HepG2 (cell line): ENCODE measurements around the gene TCF20. TPM values are rescaled to one million over a fixed set of nuclear protein-coding genes. Genes with fewer than 3 reads are reported as not detected.

Experiments used
- ATAC-seq: fragments of 200-7000 bp; cut with Tn5 transposase; 3 replicates; pipeline ENCODE4 v1.9.1; 2020; ENCODE audit warnings: mild to moderate bottlenecking, moderate library complexity
- BruUV-seq: library from RNA; stranded (reverse); fragments of 400-500 nt; replicated peaks from 2 replicates; lab custom pipeline; 2021; lab: Mats Ljungman, UMichigan
- CTCF ChIA-PET: fragments of 300-600 bp; formaldehyde crosslinking; extraction: SDS; loops from one replicate; lab custom pipeline; 2021; ENCODE audit warnings: low total read pairs, inconsistent platforms, low intra/inter-chr PET ratio; lab: Yijun Ruan, JAX
- POLR2A ChIA-PET: fragments of 350-600 bp; sonication (Branson Sonifier 250); formaldehyde crosslinking; loops from one replicate; lab custom pipeline; 2020; ENCODE audit warnings: antibody characterized with exemption, inconsistent platforms; lab: Yijun Ruan, JAX
- DNase-seq: peaks from one replicate; pipeline ENCODE4 v3.0.0-alpha.2; 2015; ENCODE audit warnings: low spot score
- FAIRE-seq: peaks from 3 replicates; lab custom pipeline; 2011; peaks lifted over from hg19 to GRCh38; lab: Jason Lieb, UNC
- H2AFZ ChIP-seq: one replicate; pipeline ENCODE4 v1.6.1; 2011; ENCODE audit warnings: low read length, inconsistent platforms
- H3K27ac ChIP-seq: fragments of 300-600 bp; 3 replicates; pipeline ENCODE4 v1.8.0; 2011; ENCODE audit warnings: mixed run types, mild to moderate bottlenecking, mixed read lengths, low read length, inconsistent platforms; ENCODE audit not compliant: insufficient read depth; ENCODE audit errors: extremely low read length
- H3K27me3 ChIP-seq, 2 experiments: fragments of 200-600 bp in 1 of 2; 2 replicates in 1 of 2; 3 replicates in 1 of 2; pipeline versions ENCODE4 v1.6.0 to v1.8.0; 2011; ENCODE audit warnings: low read length in 2 of 2, mild to moderate bottlenecking in 2 of 2, moderate library complexity in 2 of 2, inconsistent platforms in 1 of 2; ENCODE audit not compliant: insufficient read depth in 2 of 2, control insufficient read depth in 1 of 2
- H3K36me3 ChIP-seq, 2 experiments: fragments of 200-600 bp in 1 of 2; replicated peaks in 1 of 2; 2 replicates in 1 of 2; 3 replicates in 1 of 2; pipeline versions ENCODE4 v1.5.1 to v1.8.0; 2011; ENCODE audit warnings: low read length in 2 of 2, inconsistent platforms in 1 of 2; ENCODE audit not compliant: insufficient read depth in 2 of 2, control insufficient read depth in 1 of 2
- H3K4me1 ChIP-seq: 2 replicates; pipeline ENCODE4 v1.5.1; 2012; ENCODE audit warnings: low read length, inconsistent platforms; ENCODE audit not compliant: insufficient read depth
- H3K4me2 ChIP-seq: 2 replicates; pipeline ENCODE4 v1.6.0; 2011; ENCODE audit warnings: low read depth, low read length, inconsistent platforms
- H3K4me3 ChIP-seq, 3 experiments: fragments of 200-600 bp in 1 of 3; sonication (generic), shearing (Covaris generic) in 1 of 3; replicated peaks in 1 of 3; 2 replicates each; pipeline ENCODE4 v1.5.1; 2011 to 2016; ENCODE audit warnings: low read length in 3 of 3, inconsistent platforms in 2 of 3, low read depth in 2 of 3, mild to moderate bottlenecking in 2 of 3, control low read depth in 1 of 3, mixed read lengths in 1 of 3; ENCODE audit not compliant: insufficient read depth in 1 of 3
- H3K79me2 ChIP-seq: one replicate; pipeline ENCODE4 v1.6.1; 2011; ENCODE audit warnings: low read length, inconsistent platforms; ENCODE audit not compliant: insufficient read depth
- H3K9ac ChIP-seq: 2 replicates; pipeline ENCODE4 v1.6.0; 2011; ENCODE audit warnings: mild to moderate bottlenecking, low read depth, low read length, inconsistent platforms; ENCODE audit not compliant: insufficient read depth
- H3K9me3 ChIP-seq: 2 replicates; pipeline ENCODE4 v1.5.1; 2012; ENCODE audit warnings: mild to moderate bottlenecking, low read length
- H4K20me1 ChIP-seq: 2 replicates; pipeline ENCODE4 v1.6.0; 2011; ENCODE audit warnings: inconsistent platforms, mild to moderate bottlenecking, low read length, moderate library complexity; ENCODE audit not compliant: insufficient read depth
- BHLHE40 ChIP-seq: IDR thresholded peaks from 2 replicates; pipeline ENCODE4 v1.6.1; 2011; ENCODE audit warnings: low read length, improper control_type of control experiment
- FOXC1 ChIP-seq: sonication (generic); formaldehyde crosslinking; IDR thresholded peaks from 2 replicates; pipeline ENCODE4 v1.8.0; 2022; ENCODE audit warnings: mild to moderate bottlenecking, missing genetic modification reagents, borderline replicate concordance
- HNRNPK ChIP-seq: fragments of 200-400 bp; formaldehyde crosslinking; IDR thresholded peaks from 2 replicates; pipeline ENCODE4 v1.6.1; 2018; ENCODE audit warnings: low read length, low read depth, moderate library complexity, mild to moderate bottlenecking; ENCODE audit not compliant: poor library complexity, severe bottlenecking
- PCBP1 ChIP-seq: fragments of 200-400 bp; formaldehyde crosslinking; IDR thresholded peaks from 2 replicates; pipeline ENCODE4 v1.6.1; 2017; ENCODE audit warnings: mild to moderate bottlenecking, low read depth, low read length, borderline replicate concordance
- SAFB2 ChIP-seq: sonication (generic); formaldehyde crosslinking; IDR thresholded peaks from 2 replicates; pipeline ENCODE4 v1.5.1; 2020; ENCODE audit warnings: missing genetic modification reagents, low read depth, mild to moderate bottlenecking, borderline replicate concordance
- TCF7 ChIP-seq: sonication (generic); IDR thresholded peaks from 2 replicates; pipeline ENCODE4 v1.6.1; 2016; ENCODE audit warnings: antibody characterized with exemption, low read depth
- WGBS: methylation state at CpG from one replicate; pipeline ENCODE4 v1.1.6; 2017; ENCODE audit warnings: low lambda C conversion rate; 5-methylcytosine and 5-hydroxymethylcytosine counted together
- in situ Hi-C: cut with HindIII; loops from 2 replicates; pipeline ENCODE4 v1.10.0; 2017; ENCODE audit warnings: low pct_unique_long_range_greater_than_20kb; ENCODE audit not compliant: extremely low pct_ligation_motif_present
- intact Hi-C: fragments of 100-400 bp; cut with micrococcal nuclease; formaldehyde crosslinking; loops from one replicate; pipeline ENCODE4 v1.10.0; 2022; ENCODE audit not compliant: unreplicated experiment
- polyA plus RNA-seq, 8 experiments: library from polyadenylated mRNA; depleted of rRNA in 3 of 8; stranded (reverse) in 7 of 8; unstranded in 1 of 8; fragments of >200 nt; fragmentation: Illumina TruSeq in 4 of 8; extraction: Trizol in 4 of 8; gene quantifications; 2 replicates each; pipeline versions ENCODE4 v1.2.1 to v1.2.3, GENCODE V29; 2011 to 2016; ENCODE audit warnings: low read depth in 4 of 8, missing spikeins in 1 of 8, mixed read lengths in 1 of 8; ENCODE audit not compliant: insufficient read depth in 1 of 8
- total RNA-seq, 5 experiments: library from RNA; depleted of rRNA; stranded (reverse); fragments of >200 nt; fragmentation: Illumina TruSeq; extraction: Trizol; gene quantifications; 2 replicates each; pipeline ENCODE4 v1.2.3, GENCODE V29; 2016; ENCODE audit warnings: low read depth in 1 of 5
- TF ChIP-seq, protein P1 (sequence below), 2 experiments: sonication (generic) in 1 of 2; formaldehyde crosslinking in 1 of 2; IDR thresholded peaks; 2 replicates each; pipeline versions ENCODE4 v1.5.1 to v1.6.1; 2011 to 2020; ENCODE audit warnings: borderline replicate concordance in 1 of 2, low read depth in 1 of 2, low read length in 1 of 2, mild to moderate bottlenecking in 1 of 2, missing genetic modification reagents in 1 of 2, moderate library complexity in 1 of 2
- TF ChIP-seq, protein P2 (sequence below): sonication (generic); formaldehyde crosslinking; IDR thresholded peaks from 2 replicates; pipeline ENCODE4 v1.4.0; 2020; ENCODE audit warnings: missing genetic modification reagents, borderline replicate concordance
- TF ChIP-seq, protein P3 (sequence below): sonication (generic); formaldehyde crosslinking; IDR thresholded peaks from 2 replicates; pipeline ENCODE4 v1.5.0; 2020; ENCODE audit warnings: mild to moderate bottlenecking, missing genetic modification reagents

TCF20 gene
- total and polyA plus RNA-seq, 2 of the 13 experiments (the other 11 are each of a cell fraction or from before 2014, with no cell fraction given) = 12.8 to 23.7 TPM

DNA sequence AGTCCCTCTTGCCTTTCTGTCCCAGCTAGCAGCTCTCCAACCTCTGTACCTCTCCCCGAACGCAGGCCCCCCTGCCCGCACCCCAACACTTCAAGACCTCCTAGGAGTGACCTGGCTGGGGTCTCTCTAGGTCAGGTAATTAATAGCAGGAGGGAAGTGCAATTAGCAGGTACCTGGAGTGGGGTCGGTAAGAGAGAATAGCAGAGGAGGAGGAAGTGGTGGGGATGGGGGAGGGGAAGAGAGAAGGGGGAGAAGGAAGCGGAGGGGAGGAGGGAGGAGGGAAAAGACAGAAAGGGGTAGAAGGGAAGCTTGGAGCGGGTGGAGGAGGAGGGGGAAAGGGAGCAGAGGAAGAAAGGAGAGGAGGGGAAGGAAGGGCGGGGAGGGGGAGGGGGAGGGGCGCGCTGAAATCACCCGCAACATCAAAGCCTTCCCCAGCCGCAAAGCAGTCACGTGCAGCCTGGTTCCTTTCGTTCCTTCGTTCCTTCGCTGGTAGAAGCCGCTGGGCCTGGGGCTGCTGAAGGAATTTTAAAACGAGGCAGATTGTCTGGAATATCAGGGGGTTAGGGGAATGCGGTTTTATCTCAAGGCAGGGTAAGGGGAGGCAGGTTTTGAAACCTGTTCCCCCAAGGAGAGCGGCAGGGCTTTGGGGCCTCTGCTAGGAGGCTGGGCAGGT, 29.3 kb upstream of the TCF20 start:
- no peaks in the 10 kb centered on the region for H3K36me3 ChIP-seq
- H3K79me2 ChIP-seq = no peaks in the 10 kb centered on the region
- H3K4me1 ChIP-seq = peaks cover 67% of the 10 kb centered on the region
- no peaks in the 10 kb centered on the region for H3K9me3 ChIP-seq
- no peak overlapping the region for H3K27ac ChIP-seq
- intact Hi-C loops (no loop called here), in situ Hi-C loops (no loop called here)
- no peak overlapping the region for H3K9ac ChIP-seq
- peaks cover 6% of the 10 kb centered on the region; the same call in 1 of the 2 replicates for H4K20me1 ChIP-seq
- no peak for DNase-seq
- POLR2A ChIA-PET = no interaction called here
- no TSS peak for BruUV-seq
- CTCF ChIA-PET = no interaction called here
- H3K4me3 ChIP-seq = 0 out of 6 replicates have a peak overlapping the region, but pooled peaks of 1 of the 3 experiments have one; percentile 20
- FAIRE-seq = no peak
- no peak for ATAC-seq
- WGBS = 11% methylated on average over 19 of the region's 19 CpGs
- peaks cover 0 to 6% of the 10 kb centered on the region in 2 experiments; a peak in 1 of 5 replicates for H3K27me3 ChIP-seq
- TF ChIP-seq PCBP1 (0 out of 2 replicates have a peak, but pooled peaks have one; percentile 58), SAFB2 (no peak), FOXC1 (CRISPR knock-in tag) (no peak), HNRNPK (peak; percentile 74), TCF7 (peak; percentile 57; the same call in 1 of the 2 replicates), BHLHE40 (peak; percentile 83)
- TF ChIP-seq, protein P1, sequence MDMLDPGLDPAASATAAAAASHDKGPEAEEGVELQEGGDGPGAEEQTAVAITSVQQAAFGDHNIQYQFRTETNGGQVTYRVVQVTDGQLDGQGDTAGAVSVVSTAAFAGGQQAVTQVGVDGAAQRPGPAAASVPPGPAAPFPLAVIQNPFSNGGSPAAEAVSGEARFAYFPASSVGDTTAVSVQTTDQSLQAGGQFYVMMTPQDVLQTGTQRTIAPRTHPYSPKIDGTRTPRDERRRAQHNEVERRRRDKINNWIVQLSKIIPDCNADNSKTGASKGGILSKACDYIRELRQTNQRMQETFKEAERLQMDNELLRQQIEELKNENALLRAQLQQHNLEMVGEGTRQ (IDR thresholded peaks at IDR 0.05; ENCODE audit: low read depth, low read length) = 0 out of 2 replicates have a peak, but pooled peaks have one; percentile 34
- TF ChIP-seq, protein P1 (CRISPR knock-in tag; IDR thresholded peaks at IDR 0.05; ENCODE audit: borderline replicate concordance) = no peak
- TF ChIP-seq, protein P2, sequence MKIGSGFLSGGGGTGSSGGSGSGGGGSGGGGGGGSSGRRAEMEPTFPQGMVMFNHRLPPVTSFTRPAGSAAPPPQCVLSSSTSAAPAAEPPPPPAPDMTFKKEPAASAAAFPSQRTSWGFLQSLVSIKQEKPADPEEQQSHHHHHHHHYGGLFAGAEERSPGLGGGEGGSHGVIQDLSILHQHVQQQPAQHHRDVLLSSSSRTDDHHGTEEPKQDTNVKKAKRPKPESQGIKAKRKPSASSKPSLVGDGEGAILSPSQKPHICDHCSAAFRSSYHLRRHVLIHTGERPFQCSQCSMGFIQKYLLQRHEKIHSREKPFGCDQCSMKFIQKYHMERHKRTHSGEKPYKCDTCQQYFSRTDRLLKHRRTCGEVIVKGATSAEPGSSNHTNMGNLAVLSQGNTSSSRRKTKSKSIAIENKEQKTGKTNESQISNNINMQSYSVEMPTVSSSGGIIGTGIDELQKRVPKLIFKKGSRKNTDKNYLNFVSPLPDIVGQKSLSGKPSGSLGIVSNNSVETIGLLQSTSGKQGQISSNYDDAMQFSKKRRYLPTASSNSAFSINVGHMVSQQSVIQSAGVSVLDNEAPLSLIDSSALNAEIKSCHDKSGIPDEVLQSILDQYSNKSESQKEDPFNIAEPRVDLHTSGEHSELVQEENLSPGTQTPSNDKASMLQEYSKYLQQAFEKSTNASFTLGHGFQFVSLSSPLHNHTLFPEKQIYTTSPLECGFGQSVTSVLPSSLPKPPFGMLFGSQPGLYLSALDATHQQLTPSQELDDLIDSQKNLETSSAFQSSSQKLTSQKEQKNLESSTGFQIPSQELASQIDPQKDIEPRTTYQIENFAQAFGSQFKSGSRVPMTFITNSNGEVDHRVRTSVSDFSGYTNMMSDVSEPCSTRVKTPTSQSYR (CRISPR knock-in tag) = 0 out of 2 replicates have a peak, but pooled peaks have one; percentile 50
- TF ChIP-seq, protein P3, sequence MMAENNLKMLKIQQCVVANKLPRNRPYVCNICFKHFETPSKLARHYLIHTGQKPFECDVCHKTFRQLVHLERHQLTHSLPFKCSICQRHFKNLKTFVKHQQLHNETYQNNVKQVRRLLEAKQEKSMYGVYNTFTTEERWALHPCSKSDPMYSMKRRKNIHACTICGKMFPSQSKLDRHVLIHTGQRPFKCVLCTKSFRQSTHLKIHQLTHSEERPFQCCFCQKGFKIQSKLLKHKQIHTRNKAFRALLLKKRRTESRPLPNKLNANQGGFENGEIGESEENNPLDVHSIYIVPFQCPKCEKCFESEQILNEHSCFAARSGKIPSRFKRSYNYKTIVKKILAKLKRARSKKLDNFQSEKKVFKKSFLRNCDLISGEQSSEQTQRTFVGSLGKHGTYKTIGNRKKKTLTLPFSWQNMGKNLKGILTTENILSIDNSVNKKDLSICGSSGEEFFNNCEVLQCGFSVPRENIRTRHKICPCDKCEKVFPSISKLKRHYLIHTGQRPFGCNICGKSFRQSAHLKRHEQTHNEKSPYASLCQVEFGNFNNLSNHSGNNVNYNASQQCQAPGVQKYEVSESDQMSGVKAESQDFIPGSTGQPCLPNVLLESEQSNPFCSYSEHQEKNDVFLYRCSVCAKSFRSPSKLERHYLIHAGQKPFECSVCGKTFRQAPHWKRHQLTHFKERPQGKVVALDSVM = no peak
- no peak overlapping the region for H2AFZ ChIP-seq
- H3K4me2 ChIP-seq = peak overlapping the region; percentile 19; the same call in 1 of the 2 replicates
